B cell (primary cell): ENCODE measurements around the gene LAMA2. TPM values are rescaled to one million over a fixed set of nuclear protein-coding genes. Genes with fewer than 3 reads are reported as not detected.

ENCODE experiments used
- ATAC-seq: fragments of 200-7000 bp; cut with Tn5 transposase; one replicate; pipeline ENCODE4 v1.10.0; 2021; ENCODE audit warnings: low read depth, mild to moderate bottlenecking, moderate number of reproducible peaks, moderate library complexity
- CTCF ChIA-PET: fragments of 350-600 bp; sonication (Branson Sonifier 250); formaldehyde crosslinking; loops from one replicate; lab custom pipeline; 2021; ENCODE audit warnings: antibody characterized with exemption, inconsistent platforms; lab: Charles Lee
- POLR2A ChIA-PET: fragments of 350-600 bp; sonication (Branson Sonifier 250); formaldehyde crosslinking; loops from one replicate; lab custom pipeline; 2021; ENCODE audit warnings: antibody characterized with exemption; lab: Charles Lee
- DNase-seq: peaks from one replicate; pipeline ENCODE4 v3.0.0; 2013
- H2AFZ ChIP-seq: 2 replicates; pipeline ENCODE4 v1.6.1; 2012; ENCODE audit warnings: mild to moderate bottlenecking, low read depth, low read length; ENCODE audit not compliant: insufficient read depth, poor library complexity, severe bottlenecking
- H3K27ac ChIP-seq, 2 donors: 1 replicate in 1 of 2; 2 replicates in 1 of 2; pipeline ENCODE4 v1.5.1; 2012 to 2013; ENCODE audit warnings: low read length in 2 of 2, mild to moderate bottlenecking in 2 of 2, moderate library complexity in 1 of 2
- H3K27me3 ChIP-seq, 4 experiments: fragments of 200-600 bp in 1 of 4; sonication (generic) in 1 of 4; replicated peaks in 1 of 4; 1 replicate in 2 of 4; 2 replicates in 2 of 4; pipeline versions ENCODE4 v1.6.1 to v1.7.0; 2013 to 2016; ENCODE audit warnings: low read length in 3 of 4, mild to moderate bottlenecking in 2 of 4, mixed read lengths in 1 of 4, moderate library complexity in 1 of 4; ENCODE audit not compliant: insufficient read depth in 4 of 4, control insufficient read depth in 3 of 4; ENCODE audit errors: control extremely low read depth in 1 of 4
- H3K36me3 ChIP-seq, 2 experiments: replicated peaks in 1 of 2; 1 replicate in 1 of 2; 2 replicates in 1 of 2; pipeline versions ENCODE4 v1.6.1 to v1.7.1; 2013; ENCODE audit warnings: low read length in 1 of 2; ENCODE audit not compliant: insufficient read depth in 2 of 2, control insufficient read depth in 1 of 2; ENCODE audit errors: control extremely low read depth in 1 of 2, extremely low read depth in 1 of 2
- H3K4me1 ChIP-seq, 2 donors: fragments of 200-600 bp in 1 of 2; sonication (generic) in 1 of 2; 1 replicate in 1 of 2; 2 replicates in 1 of 2; pipeline versions ENCODE4 v1.5.1 to v1.6.1; 2013 to 2017; ENCODE audit warnings: low read length in 2 of 2; ENCODE audit not compliant: control insufficient read depth in 2 of 2, insufficient read depth in 2 of 2
- H3K4me2 ChIP-seq: replicated peaks from 2 replicates; pipeline ENCODE3; 2012; ENCODE audit warnings: mild to moderate bottlenecking, low read depth, low read length; ENCODE audit not compliant: poor library complexity, severe bottlenecking
- H3K4me3 ChIP-seq, 5 experiments: fragments of 200-600 bp in 1 of 5; sonication (generic) in 1 of 5; 1 replicate in 3 of 5; 2 replicates in 2 of 5; pipeline versions ENCODE4 v1.5.1 to v1.7.0; 2011 to 2016; ENCODE audit warnings: low read length in 4 of 5, mild to moderate bottlenecking in 4 of 5, low read depth in 2 of 5, control low read depth in 1 of 5, moderate library complexity in 1 of 5; ENCODE audit not compliant: insufficient read depth in 1 of 5; ENCODE audit errors: control extremely low read depth in 1 of 5, extremely low read depth in 1 of 5
- H3K79me2 ChIP-seq: fragments of 200-600 bp; sonication (generic); one replicate; pipeline ENCODE4 v1.6.0; 2016; ENCODE audit warnings: low read length; ENCODE audit not compliant: control insufficient read depth, insufficient read depth
- H3K9ac ChIP-seq: fragments of 200-600 bp; sonication (generic); 2 replicates; pipeline ENCODE4 v1.6.1; 2017; ENCODE audit warnings: mild to moderate bottlenecking, low read length, moderate library complexity
- H3K9me3 ChIP-seq, 3 donors: one replicate each; pipeline versions ENCODE4 v1.6.1 to v1.7.1; 2013; ENCODE audit warnings: low read length in 2 of 3; ENCODE audit not compliant: control insufficient read depth in 2 of 3, insufficient read depth in 1 of 3; ENCODE audit errors: control extremely low read depth in 1 of 3
- H4K20me1 ChIP-seq: 2 replicates; pipeline ENCODE4 v1.6.0; 2012; ENCODE audit warnings: mild to moderate bottlenecking, low read length; ENCODE audit not compliant: insufficient read depth, control insufficient read depth, poor library complexity, severe bottlenecking
- H3K27ac Mint-ChIP-seq: one replicate; pipeline ENCODE4 v1.8.0; 2021; ENCODE audit warnings: mixed read lengths
- H3K27me3 Mint-ChIP-seq: one replicate; pipeline ENCODE4 v1.8.0; 2021; ENCODE audit warnings: mixed read lengths
- H3K4me1 Mint-ChIP-seq: one replicate; pipeline ENCODE4 v1.8.0; 2021; ENCODE audit warnings: mixed read lengths
- H3K4me3 Mint-ChIP-seq: one replicate; pipeline ENCODE4 v1.8.0; 2021; ENCODE audit warnings: mixed read lengths
- H3K9me3 Mint-ChIP-seq: one replicate; pipeline ENCODE4 v1.8.0; 2022; ENCODE audit warnings: mixed read lengths; ENCODE audit not compliant: insufficient read depth
- CTCF ChIP-seq: fragments of 200-600 bp; IDR thresholded peaks from one replicate; pipeline ENCODE4 v1.8.0; 2022; ENCODE audit warnings: antibody characterized with exemption, mild to moderate bottlenecking
- EZH2 ChIP-seq: IDR thresholded peaks from 2 replicates; pipeline ENCODE4 v1.6.1; 2012; ENCODE audit warnings: borderline replicate concordance, low read depth, mild to moderate bottlenecking, moderate library complexity, low read length; ENCODE audit not compliant: insufficient read depth, poor library complexity, severe bottlenecking
- WGBS: methylation state at CpG from one replicate; pipeline ENCODE4 v1.1.5; 2013; ENCODE audit warnings: missing lambda C conversion rate; ENCODE audit not compliant: insufficient coverage; 5-methylcytosine and 5-hydroxymethylcytosine counted together
- intact Hi-C: fragments of 100-400 bp; cut with micrococcal nuclease; formaldehyde crosslinking; loops from one replicate; pipeline ENCODE4 v1.10.0; 2022
- polyA plus RNA-seq: library from polyadenylated mRNA; depleted of rRNA; stranded (reverse); fragments of >200 nt; gene quantifications from 2 replicates; pipeline ENCODE4 v1.2.3, GENCODE V29; 2012
- total RNA-seq, 2 donors: library from RNA; stranded (reverse); fragments of 120-200 nt in 1 of 2; gene quantifications; 1 replicate in 1 of 2; 2 replicates in 1 of 2; pipeline versions ENCODE4 v1.2.3 to v1.2.4, GENCODE V29; 2013 to 2022

The LAMA2 gene
- total and polyA plus RNA-seq, 2 donors (not counting 1 experiment from before 2014, with no cell fraction given): 0.16 TPM; not detected in 1

- Histone ChIP-seq H2AFZ (no peak overlapping the region), H3K4me1 (no peaks in the 10 kb centered on the region), H3K9ac (no peak overlapping the region), H3K27ac (no peak overlapping the region), H3K79me2 (no peaks in the 10 kb centered on the region), H3K9me3 (peaks cover 0 to 8% (median 0%) of the 10 kb centered on the region in 3 donors), H3K4me2 (no peak overlapping the region), H3K36me3 (no peaks in the 10 kb centered on the region), H3K4me3 (no peak overlapping the region), H4K20me1 (no peaks in the 10 kb centered on the region), H3K27me3 (no peaks in the 10 kb centered on the region)
- peaks cover 3% of the 10 kb centered on the region for H3K9me3 Mint-ChIP-seq
- ChIA-PET POLR2A (no interaction called here), CTCF (no interaction called here)
- no peak overlapping the region for H3K4me3 Mint-ChIP-seq
- WGBS: 73% methylated on average over 2 of the region's 5 CpGs
- no peaks in the 10 kb centered on the region for H3K27me3 Mint-ChIP-seq
- intact Hi-C loops: no loop called here
- ATAC-seq (no peak), DNase-seq (no peak)
- H3K27ac Mint-ChIP-seq: no peak overlapping the region
- no peaks in the 10 kb centered on the region for H3K4me1 Mint-ChIP-seq
- no peak for TF ChIP-seq EZH2
- TF ChIP-seq CTCF: no peak
These were observed 47.4 kb downstream of the LAMA2 start for GRCh38 chr6:128930321-128930720.

DNA sequence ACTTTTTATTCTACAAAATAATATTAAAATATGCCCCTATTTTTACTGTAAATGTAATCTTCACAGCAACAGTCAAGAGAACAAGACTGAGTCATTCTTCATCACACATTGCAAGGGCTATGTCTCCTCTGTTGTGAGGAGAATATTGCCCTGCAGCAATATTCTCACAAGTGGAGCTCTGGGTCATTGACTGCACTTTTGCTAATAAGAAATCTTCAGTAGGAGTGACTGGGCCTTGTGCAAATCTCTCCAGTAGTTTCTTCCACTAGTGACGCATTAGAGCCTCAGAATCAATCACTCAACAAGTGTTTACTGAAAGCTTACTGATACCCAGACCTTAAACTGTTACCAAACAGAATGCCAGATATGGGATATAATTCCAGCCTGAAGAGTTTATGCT, 49.1 kb downstream of the LAMA2 start:
- no peaks in the 10 kb centered on the region for H3K27me3 ChIP-seq
- Mint-ChIP-seq H3K27ac (no peak overlapping the region), H3K4me1 (no peaks in the 10 kb centered on the region), H3K9me3 (peaks cover 6% of the 10 kb centered on the region), H3K4me3 (no peak overlapping the region), H3K27me3 (no peaks in the 10 kb centered on the region)
- no peak for TF ChIP-seq CTCF
- TF ChIP-seq EZH2: no peak
- ChIA-PET POLR2A (no interaction called here), CTCF (no interaction called here)
- H3K36me3 ChIP-seq: no peaks in the 10 kb centered on the region
- DNase-seq: no peak
- no peak overlapping the region for H3K4me2 ChIP-seq
- H3K9ac ChIP-seq: no peak overlapping the region
- no peak overlapping the region for H3K27ac ChIP-seq
- peaks cover 0 to 8% (median 0%) of the 10 kb centered on the region in 3 donors for H3K9me3 ChIP-seq
- no peak for ATAC-seq
- no peaks in the 10 kb centered on the region for H4K20me1 ChIP-seq
- H2AFZ ChIP-seq: no peak overlapping the region
- H3K4me1 ChIP-seq: no peaks in the 10 kb centered on the region
- WGBS: 80% methylated on average over 1 of the region's 1 CpG
- no peaks in the 10 kb centered on the region for H3K79me2 ChIP-seq
- intact Hi-C loops: no loop called here
- H3K4me3 ChIP-seq: no peak overlapping the region
